Measurements from ENCODE around the gene CERS1.
"Not testable (repeated sequence)": the region's sequence is repeated elsewhere in the genome, so short reads cannot be mapped to it uniquely, and the experiment has no call there.

Gene CERS1

GRCh38 chr19:18919086-18919899 lies 23.3 kb upstream of the CERS1 start, which contains the start of the genes COPE and DDX49:
Gene COPE, minus strand, starts transcription at chr19:18919387. Its CDS starts 39 bp downstream, at chr19:18919348.
Gene DDX49, plus strand, starts transcription at chr19:18919715. Its CDS starts 27 bp downstream, at chr19:18919742.
- no peaks in the 10 kb centered on the region for H3K9me3 ChIP-seq (ENCODE audit: control insufficient read depth, insufficient read depth, low read length)
- peak within 1 kb of the TSS; percentile 90 for H3K4me2 ChIP-seq (ENCODE audit: low read length)
- no peak for TF ChIP-seq CTCF (IDR thresholded peaks at IDR 0.05; ENCODE audit: low read depth, low read length, poor library complexity, severe bottlenecking)
- no peak for TF ChIP-seq EZH2phosphoT487 (IDR thresholded peaks at IDR 0.05; ENCODE audit: borderline replicate concordance, low read length)
- peaks cover 71% of the 10 kb centered on the region for H3K79me2 ChIP-seq (ENCODE audit: control insufficient read depth, low read length)
- peaks cover 17% of the 10 kb centered on the region for H3K4me1 ChIP-seq (ENCODE audit: control insufficient read depth, low read length)
- H3K4me3 ChIP-seq (ENCODE audit: low read length), result peak within 1 kb of the TSS; percentile 98
- H3K27me3 ChIP-seq (ENCODE audit: control insufficient read depth, low read length), result no peaks in the 10 kb centered on the region
- no peaks in the 10 kb centered on the region for H3F3A ChIP-seq (ENCODE audit: control insufficient read depth, insufficient read depth)
- peak within 1 kb of the TSS; percentile 68 for H3K27ac ChIP-seq (ENCODE audit: low read depth, low read length)
- H3K9me2 ChIP-seq (replicated peaks; ENCODE audit: control insufficient read depth, low read length), result no peaks in the 10 kb centered on the region
- H3K36me3 ChIP-seq (ENCODE audit: control insufficient read depth, low read length), result peaks cover 57% of the 10 kb centered on the region
- 0 out of 2 replicates have a peak, but pooled peaks cover 6% of the 10 kb centered on the region for H4K20me1 ChIP-seq (ENCODE audit: control insufficient read depth, insufficient read depth, low read depth, low read length)

DNA sequence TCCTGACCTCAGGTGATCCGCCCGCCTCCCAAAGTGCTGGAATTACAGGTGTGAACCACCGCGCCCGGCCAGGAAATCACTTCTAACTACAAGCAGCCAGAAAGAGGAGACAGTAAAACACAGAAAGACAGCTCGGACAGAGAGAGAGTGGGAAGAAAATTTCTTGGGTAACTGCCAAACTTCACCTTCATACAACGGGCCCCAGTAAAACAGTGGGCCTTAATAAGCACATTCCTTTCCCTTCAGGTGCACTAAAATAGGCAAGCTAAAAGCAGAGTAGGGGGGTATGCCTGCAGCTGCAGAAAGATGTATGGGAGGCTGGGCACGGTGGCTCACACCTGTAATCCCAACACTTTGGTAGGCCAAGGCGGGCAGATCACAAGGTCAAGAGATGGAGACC lies 21.6 kb upstream of the CERS1 start:
- Histone ChIP-seq H3K79me2 (ENCODE audit: control insufficient read depth, low read length) (peaks cover 88% of the 10 kb centered on the region), H3K36me3 (ENCODE audit: control insufficient read depth, low read length) (peaks cover 59% of the 10 kb centered on the region), H3K4me2 (ENCODE audit: low read length) (peak overlapping the region; percentile 81), H3K4me3 (ENCODE audit: low read length) (peak overlapping the region; percentile 98), H3K4me1 (ENCODE audit: control insufficient read depth, low read length) (peaks cover 17% of the 10 kb centered on the region)
- not testable (repeated sequence) for H3F3A ChIP-seq (ENCODE audit: control insufficient read depth, insufficient read depth); H3K27ac ChIP-seq (ENCODE audit: low read depth, low read length); H3K9me3 ChIP-seq (ENCODE audit: control insufficient read depth, insufficient read depth, low read length); H3K27me3 ChIP-seq (ENCODE audit: control insufficient read depth, low read length); H3K9me2 ChIP-seq (replicated peaks; ENCODE audit: control insufficient read depth, low read length); H4K20me1 ChIP-seq (ENCODE audit: control insufficient read depth, insufficient read depth, low read depth, low read length)

DNA sequence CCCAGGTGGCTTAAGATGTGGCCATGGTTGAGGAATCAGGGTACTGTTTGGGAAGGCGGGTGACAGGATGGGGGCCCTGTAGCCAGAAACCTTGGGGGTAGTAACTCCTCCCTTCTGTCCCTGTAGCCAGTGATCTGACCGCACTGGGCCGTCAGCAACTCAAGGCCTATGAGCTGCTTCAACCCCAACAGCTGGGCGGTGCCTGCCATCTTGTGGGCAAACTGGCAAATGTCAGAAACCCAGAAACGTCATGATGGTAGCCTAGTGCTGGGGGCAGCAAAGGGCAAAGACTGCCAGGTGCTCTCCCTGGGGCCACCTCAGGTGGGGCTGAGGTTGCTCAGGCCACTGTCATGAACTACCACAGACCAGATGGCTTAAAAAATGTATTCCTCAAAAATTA lies 19.7 kb upstream of the CERS1 start:
- peaks cover 51% of the 10 kb centered on the region for H3K36me3 ChIP-seq (ENCODE audit: control insufficient read depth, low read length)
- H3K27ac ChIP-seq (ENCODE audit: low read depth, low read length), result no peak overlapping the region
- no peaks in the 10 kb centered on the region for H3K9me3 ChIP-seq (ENCODE audit: control insufficient read depth, insufficient read depth, low read length)
- H3K27me3 ChIP-seq (ENCODE audit: control insufficient read depth, low read length), result no peaks in the 10 kb centered on the region
- no peak overlapping the region for H3K4me3 ChIP-seq (ENCODE audit: low read length)
- no peak overlapping the region for H3K4me2 ChIP-seq (ENCODE audit: low read length)
- H3K9me2 ChIP-seq (replicated peaks; ENCODE audit: control insufficient read depth, low read length), result no peaks in the 10 kb centered on the region
- H3K4me1 ChIP-seq (ENCODE audit: control insufficient read depth, low read length), result peaks cover 16% of the 10 kb centered on the region
- TF ChIP-seq CTCF (IDR thresholded peaks at IDR 0.05; ENCODE audit: low read depth, low read length, poor library complexity, severe bottlenecking) (peak; percentile 56), EZH2phosphoT487 (IDR thresholded peaks at IDR 0.05; ENCODE audit: borderline replicate concordance, low read length) (no peak)
- H3F3A ChIP-seq (ENCODE audit: control insufficient read depth, insufficient read depth), result no peaks in the 10 kb centered on the region
- H3K79me2 ChIP-seq (ENCODE audit: control insufficient read depth, low read length), result peaks cover 77% of the 10 kb centered on the region
- H4K20me1 ChIP-seq (ENCODE audit: control insufficient read depth, insufficient read depth, low read depth, low read length), result peaks cover 6% of the 10 kb centered on the region; the same call in 1 of the 2 replicates

DNA sequence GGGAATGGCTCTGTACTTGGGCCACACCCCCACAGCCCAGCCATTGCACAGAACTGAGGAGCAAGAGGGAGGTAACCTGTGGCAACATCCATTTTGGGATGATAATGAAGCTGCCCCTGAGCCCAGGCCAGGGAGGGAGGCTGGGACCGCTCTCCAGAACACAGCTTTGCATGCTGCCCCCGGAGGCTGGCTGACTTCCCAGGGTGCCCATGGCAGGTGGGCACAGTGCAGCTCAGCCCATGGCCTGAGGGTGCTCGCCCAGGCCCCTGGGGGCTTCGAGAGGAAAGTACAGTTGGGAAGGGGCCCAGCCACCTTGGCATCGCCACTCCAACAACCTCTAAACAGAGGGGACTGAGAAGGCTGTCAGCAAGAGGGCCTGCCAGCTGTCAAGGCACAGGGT lies 17.5 kb upstream of the CERS1 start:
- H3K4me3 ChIP-seq (ENCODE audit: low read length), result no peak overlapping the region
- no peaks in the 10 kb centered on the region for H3F3A ChIP-seq (ENCODE audit: control insufficient read depth, insufficient read depth)
- H3K9me3 ChIP-seq (ENCODE audit: control insufficient read depth, insufficient read depth, low read length), result no peaks in the 10 kb centered on the region
- H3K79me2 ChIP-seq (ENCODE audit: control insufficient read depth, low read length), result peaks cover 58% of the 10 kb centered on the region
- TF ChIP-seq EZH2phosphoT487 (IDR thresholded peaks at IDR 0.05; ENCODE audit: borderline replicate concordance, low read length) (no peak), CTCF (IDR thresholded peaks at IDR 0.05; ENCODE audit: low read depth, low read length, poor library complexity, severe bottlenecking) (no peak)
- H3K4me1 ChIP-seq (ENCODE audit: control insufficient read depth, low read length), result peaks cover 10% of the 10 kb centered on the region
- H3K9me2 ChIP-seq (replicated peaks; ENCODE audit: control insufficient read depth, low read length), result no peaks in the 10 kb centered on the region
- H3K27me3 ChIP-seq (ENCODE audit: control insufficient read depth, low read length), result no peaks in the 10 kb centered on the region
- peaks cover 3% of the 10 kb centered on the region; the same call in 1 of the 2 replicates for H4K20me1 ChIP-seq (ENCODE audit: control insufficient read depth, insufficient read depth, low read depth, low read length)
- H3K36me3 ChIP-seq (ENCODE audit: control insufficient read depth, low read length), result peaks cover 43% of the 10 kb centered on the region
- H3K4me2 ChIP-seq (ENCODE audit: low read length), result no peak overlapping the region
- no peak overlapping the region for H3K27ac ChIP-seq (ENCODE audit: low read depth, low read length)

All from DOHH2 (cell line).